HUES64 (cell line): ENCODE measurements around the gene DEUP1.
"Not testable (repeated sequence)": the region's sequence is repeated elsewhere in the genome, so short reads cannot be mapped to it uniquely, and the experiment has no call there.

Experiments
- H3K27ac ChIP-seq: 2 replicates; pipeline ENCODE4 v1.7.0; 2013; ENCODE audit warnings: low read depth, low read length, inconsistent platforms
- H3K27me3 ChIP-seq: 2 replicates; pipeline ENCODE4 v1.6.1; 2013; ENCODE audit warnings: mild to moderate bottlenecking, low read length; ENCODE audit not compliant: insufficient read depth
- H3K36me3 ChIP-seq: 2 replicates; pipeline ENCODE4 v1.6.1; 2013; ENCODE audit warnings: mild to moderate bottlenecking, low read length; ENCODE audit not compliant: insufficient read depth
- H3K4me1 ChIP-seq: 2 replicates; pipeline ENCODE4 v1.6.1; 2013; ENCODE audit warnings: mild to moderate bottlenecking, low read length, moderate library complexity; ENCODE audit not compliant: insufficient read depth
- H3K4me3 ChIP-seq: 2 replicates; pipeline ENCODE4 v1.5.1; 2013; ENCODE audit warnings: mild to moderate bottlenecking, low read length, moderate library complexity
- H3K9ac ChIP-seq: 2 replicates; pipeline ENCODE4 v1.6.1; 2013; ENCODE audit warnings: mild to moderate bottlenecking, low read depth, low read length
- H3K9me3 ChIP-seq: 2 replicates; pipeline ENCODE4 v1.6.1; 2013; ENCODE audit warnings: low read depth, low read length; ENCODE audit not compliant: insufficient read depth
- WGBS: fragments of 150-250, 120-280 bp; methylation state at CpG from one replicate; pipeline ENCODE4 v1.1.7; 2013; ENCODE audit warnings: missing lambda C conversion rate; 5-methylcytosine and 5-hydroxymethylcytosine counted together

Gene DEUP1

DNA sequence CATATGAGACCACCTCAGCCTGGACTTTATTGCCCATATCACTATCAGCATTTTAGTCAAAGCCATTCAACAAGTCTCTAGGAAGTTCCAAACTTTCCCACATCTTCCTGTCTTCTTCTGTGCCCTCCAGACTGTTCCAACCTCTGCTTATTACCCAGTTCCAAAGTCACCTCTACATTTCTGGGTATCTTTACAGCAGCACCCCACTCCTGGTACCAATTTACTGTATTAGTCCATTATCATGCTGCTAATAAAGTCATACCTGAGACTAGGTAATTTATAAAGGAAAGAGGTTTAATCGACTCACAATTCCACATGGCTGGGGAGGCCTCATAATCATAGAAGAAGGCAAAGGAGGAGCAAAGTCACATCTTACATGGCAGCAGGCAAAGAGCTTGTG, 16.1 kb upstream of the DEUP1 start:
- not testable (repeated sequence) for H3K4me3 ChIP-seq, H3K36me3 ChIP-seq, H3K27me3 ChIP-seq, H3K4me1 ChIP-seq, H3K27ac ChIP-seq, H3K9ac ChIP-seq
- H3K9me3 ChIP-seq: peaks cover 31% of the 10 kb centered on the region
- 100% methylated on average over 1 of the region's 1 CpG for WGBS

GRCh38 chr11:93319224-93319839, 11.2 kb upstream of the DEUP1 start:
- Histone ChIP-seq H3K9me3 (peaks cover 9% of the 10 kb centered on the region), H3K36me3 (no peaks in the 10 kb centered on the region), H3K27me3 (no peaks in the 10 kb centered on the region), H3K4me3 (no peak overlapping the region), H3K4me1 (no peaks in the 10 kb centered on the region), H3K9ac (no peak overlapping the region), H3K27ac (no peak overlapping the region)
- 49% methylated on average over 2 of the region's 2 CpGs for WGBS

DNA sequence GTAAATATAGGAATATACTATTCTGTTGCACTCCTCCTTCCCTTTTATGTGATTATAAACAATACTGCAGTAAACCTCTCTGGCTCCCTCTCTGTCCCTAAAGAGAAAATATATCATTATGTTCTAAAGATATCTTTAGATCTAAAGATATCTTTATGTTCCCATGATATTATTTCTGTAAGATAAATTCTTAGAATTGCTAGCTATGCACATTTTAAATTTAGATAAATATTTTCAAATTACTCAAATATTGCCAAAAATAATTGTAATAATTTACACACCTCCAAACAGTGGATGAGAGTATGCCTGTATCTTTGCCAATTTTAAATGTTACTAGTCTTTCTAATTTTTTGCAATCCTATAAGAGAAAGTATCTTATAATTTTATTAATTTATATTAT, 10.3 kb upstream of the DEUP1 start:
- no peak overlapping the region for H3K9ac ChIP-seq
- H3K4me1 ChIP-seq: no peaks in the 10 kb centered on the region
- H3K36me3 ChIP-seq: no peaks in the 10 kb centered on the region
- H3K4me3 ChIP-seq: no peak overlapping the region
- H3K27me3 ChIP-seq: no peaks in the 10 kb centered on the region
- H3K9me3 ChIP-seq: peaks cover 1% of the 10 kb centered on the region
- no peak overlapping the region for H3K27ac ChIP-seq

DNA sequence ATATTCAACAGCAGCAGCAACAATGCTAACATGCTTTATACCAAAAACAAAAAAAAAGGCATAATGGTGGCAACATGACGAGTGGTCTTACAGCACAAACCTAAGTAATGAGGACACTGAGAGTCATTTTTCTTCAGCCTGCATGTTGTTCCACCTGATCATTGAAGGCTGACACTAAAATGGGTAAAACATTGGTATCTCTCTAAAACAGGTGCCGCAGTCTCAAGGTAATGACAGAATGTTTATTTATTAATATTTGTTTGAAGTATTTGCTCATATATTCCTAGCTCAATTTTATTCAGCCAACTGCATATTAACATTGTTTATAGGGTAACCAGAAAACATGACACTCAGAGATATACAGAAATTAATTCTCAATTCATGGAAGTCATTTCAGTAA, 8.3 kb upstream of the DEUP1 start:
- Histone ChIP-seq H3K36me3 (no peaks in the 10 kb centered on the region), H3K9me3 (no peaks in the 10 kb centered on the region), H3K9ac (no peak overlapping the region), H3K4me3 (no peak overlapping the region), H3K4me1 (no peaks in the 10 kb centered on the region), H3K27ac (no peak overlapping the region), H3K27me3 (no peaks in the 10 kb centered on the region)
- 95% methylated on average over 1 of the region's 2 CpGs for WGBS

- Histone ChIP-seq H3K27ac (no peak overlapping the region), H3K27me3 (no peaks in the 10 kb centered on the region), H3K9ac (no peak overlapping the region), H3K36me3 (no peaks in the 10 kb centered on the region), H3K4me1 (no peaks in the 10 kb centered on the region), H3K9me3 (no peaks in the 10 kb centered on the region), H3K4me3 (no peak overlapping the region)
- 95% methylated on average over 1 of the region's 1 CpG for WGBS
Measured at GRCh38 chr11:93323747-93324146, 6.8 kb upstream of the DEUP1 start.

DNA sequence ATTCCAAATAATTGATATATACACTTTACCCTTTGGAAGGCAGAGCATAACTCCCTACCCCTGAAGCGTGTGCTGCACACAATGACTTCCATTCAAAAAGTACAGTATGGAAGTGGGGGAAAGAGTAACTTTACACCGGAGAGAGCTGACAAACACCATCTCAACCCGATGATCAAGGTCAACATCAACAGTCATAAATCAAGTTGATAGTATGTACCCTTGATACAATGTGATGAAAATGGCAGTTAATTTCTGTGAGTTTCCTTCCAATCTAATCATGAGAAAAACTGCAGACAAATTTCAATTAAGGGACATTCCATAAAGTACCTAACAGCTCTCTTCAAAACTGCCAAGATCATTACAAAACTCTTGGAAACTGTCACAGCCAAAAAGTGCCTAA, 6.0 kb upstream of the DEUP1 start:
- 100% methylated on average over 1 of the region's 3 CpGs for WGBS
- H3K9ac ChIP-seq: no peak overlapping the region

DNA sequence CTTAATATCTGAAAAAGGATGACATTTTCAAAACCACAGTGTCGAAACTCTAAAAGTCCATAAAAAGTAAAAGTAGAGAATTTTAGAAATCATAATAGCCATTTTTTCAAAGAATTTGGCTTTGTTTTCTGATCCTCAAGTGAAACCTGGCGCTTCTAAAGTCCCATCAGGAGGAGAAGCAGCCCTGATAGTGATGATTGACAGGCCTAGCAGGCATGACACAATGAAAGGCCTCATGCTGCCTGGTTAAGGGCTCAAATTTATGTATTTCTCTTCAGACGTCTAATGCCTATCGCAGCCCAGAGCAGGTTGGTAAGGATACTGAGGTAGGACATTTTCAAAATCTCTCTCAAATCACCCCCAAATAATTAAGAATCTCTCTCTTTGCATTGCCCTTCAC, 3.9 kb upstream of the DEUP1 start:
- Histone ChIP-seq H3K4me3 (no peak overlapping the region), H3K36me3 (no peaks in the 10 kb centered on the region), H3K4me1 (no peaks in the 10 kb centered on the region), H3K27ac (no peak overlapping the region), H3K27me3 (peaks cover 28% of the 10 kb centered on the region), H3K9ac (no peak overlapping the region), H3K9me3 (no peaks in the 10 kb centered on the region)
- WGBS: 91% methylated on average over 4 of the region's 4 CpGs

More for the DNA sequence above, 6.0 kb upstream of the DEUP1 start:
- Histone ChIP-seq H3K4me3 (no peak overlapping the region), H3K27ac (no peak overlapping the region), H3K36me3 (no peaks in the 10 kb centered on the region), H3K9me3 (no peaks in the 10 kb centered on the region), H3K27me3 (peaks cover 7% of the 10 kb centered on the region), H3K4me1 (no peaks in the 10 kb centered on the region)

DNA sequence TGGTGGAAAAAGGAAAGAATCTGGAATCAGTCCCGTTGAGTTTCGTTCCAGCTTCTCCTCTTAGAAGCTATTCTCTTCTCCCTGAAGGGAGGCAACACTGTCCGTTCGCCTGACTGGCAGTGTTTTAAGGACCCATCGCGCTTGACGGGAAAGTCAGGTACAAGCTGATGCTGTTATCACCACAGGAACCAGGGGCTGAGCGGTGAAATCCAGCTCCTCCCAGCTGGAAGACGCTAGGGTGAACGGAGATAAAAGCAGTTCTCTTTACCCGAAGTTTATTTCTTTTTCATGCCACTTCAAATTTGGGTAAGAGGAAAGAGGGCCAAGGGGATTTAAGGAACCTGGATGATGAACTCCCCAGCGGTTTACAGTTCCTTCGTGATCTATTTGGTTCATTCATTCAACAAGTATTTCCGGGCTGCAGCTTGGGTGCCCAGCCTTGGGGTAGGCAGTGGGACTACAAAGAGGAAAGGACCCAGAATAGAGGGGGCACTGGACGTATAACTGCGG, 551 bp upstream of the DEUP1 start:
- Histone ChIP-seq H3K9ac (no peak overlapping the region), H3K27me3 (peaks cover 32% of the 10 kb centered on the region), H3K36me3 (no peaks in the 10 kb centered on the region), H3K4me1 (no peaks in the 10 kb centered on the region), H3K27ac (no peak overlapping the region), H3K4me3 (peak overlapping the region; percentile 62), H3K9me3 (no peaks in the 10 kb centered on the region)
- 7% methylated on average over 15 of the region's 16 CpGs for WGBS

DNA sequence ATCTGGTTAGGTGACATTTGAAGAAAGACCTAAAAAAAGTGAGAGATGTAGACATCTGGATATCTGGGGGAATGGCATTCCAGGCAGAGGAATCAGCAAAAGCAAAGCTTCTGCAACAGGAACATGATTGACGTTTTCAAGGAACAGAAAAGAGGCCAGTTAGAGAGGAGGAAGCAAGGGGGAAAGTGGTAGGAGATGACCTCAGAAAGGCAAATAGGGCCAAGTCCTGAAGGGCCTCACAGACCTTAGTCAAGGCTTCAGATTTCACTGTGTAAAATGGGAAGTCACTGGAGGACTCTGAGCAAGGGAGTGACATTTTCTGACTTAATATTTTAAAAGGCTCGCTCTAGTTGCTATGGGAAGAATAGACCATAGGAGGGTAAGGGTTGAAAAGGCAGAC, 9.7 kb downstream of the DEUP1 start:
- Histone ChIP-seq H3K27me3 (no peaks in the 10 kb centered on the region), H3K9me3 (no peaks in the 10 kb centered on the region), H3K4me3 (no peak overlapping the region), H3K9ac (no peak overlapping the region; the same call in 1 of the 2 replicates), H3K4me1 (no peaks in the 10 kb centered on the region), H3K36me3 (no peaks in the 10 kb centered on the region), H3K27ac (no peak overlapping the region)
- 84% methylated on average over 2 of the region's 2 CpGs for WGBS

GRCh38 chr11:93344855-93345333, 14.4 kb downstream of the DEUP1 start:
- Histone ChIP-seq H3K27me3 (no peaks in the 10 kb centered on the region), H3K4me1 (peaks cover 18% of the 10 kb centered on the region), H3K27ac (no peak overlapping the region), H3K9me3 (no peaks in the 10 kb centered on the region), H3K4me3 (no peak overlapping the region), H3K36me3 (no peaks in the 10 kb centered on the region), H3K9ac (no peak overlapping the region)
- WGBS: 97% methylated on average over 2 of the region's 2 CpGs

DNA sequence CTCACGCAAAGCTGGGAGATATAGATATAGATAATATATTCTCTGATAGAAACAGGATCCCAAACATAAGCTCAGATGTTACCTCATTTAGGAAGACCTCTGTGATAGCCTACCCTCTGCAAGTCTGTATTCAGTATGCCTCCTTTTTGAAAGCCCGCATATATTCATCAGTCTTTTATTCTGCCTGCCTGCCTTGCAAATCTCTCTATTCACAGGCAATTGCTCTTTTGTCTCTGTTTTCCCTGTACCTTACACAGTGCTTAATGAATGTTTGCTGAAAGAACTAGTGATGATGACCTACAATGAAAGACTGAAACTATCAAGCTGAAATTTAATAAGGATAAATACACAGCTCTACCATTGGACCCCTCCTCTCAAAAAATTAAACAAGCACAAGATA, 18.4 kb downstream of the DEUP1 start:
- Histone ChIP-seq H3K36me3 (no peaks in the 10 kb centered on the region), H3K9me3 (peaks cover 9% of the 10 kb centered on the region; the same call in 1 of the 2 replicates), H3K4me1 (peaks cover 19% of the 10 kb centered on the region), H3K4me3 (0 out of 2 replicates have a peak overlapping the region, but pooled peaks have one; percentile 12), H3K9ac (no peak overlapping the region), H3K27ac (peak overlapping the region; percentile 57; the same call in 1 of the 2 replicates), H3K27me3 (no peaks in the 10 kb centered on the region)
- 27% methylated on average over 1 of the region's 2 CpGs for WGBS

- WGBS: 96% methylated on average over 4 of the region's 6 CpGs
- peaks cover 9% of the 10 kb centered on the region; the same call in 1 of the 2 replicates for H3K9me3 ChIP-seq
Measured at GRCh38 chr11:93350835-93351234, 20.3 kb downstream of the DEUP1 start.

More at GRCh38 chr11:93350835-93351234, 20.3 kb downstream of the DEUP1 start:
- no peaks in the 10 kb centered on the region for H3K36me3 ChIP-seq
- peaks cover 19% of the 10 kb centered on the region for H3K4me1 ChIP-seq
- no peak overlapping the region for H3K9ac ChIP-seq
- no peak overlapping the region for H3K27ac ChIP-seq
- H3K27me3 ChIP-seq: no peaks in the 10 kb centered on the region
- no peak overlapping the region for H3K4me3 ChIP-seq
